NCI-H82 (cell line): ENCODE results near the gene GEMIN8.

Source experiments
- DNase-seq: peaks from one replicate; lab custom pipeline; 2025; lab: John Stamatoyannopoulos, UW

GEMIN8 gene

GRCh38 chrX:14029425-14030173 lies at the start of gene GEMIN8:
Gene GEMIN8 (minus strand): TSS chrX:14029892. CDS start chrX:14021478, 8,414 bp downstream.
- DNase-seq, result peak; percentile 97

- DNase-seq, result no peak
Observed at GRCh38 chrX:14076639-14077038, 46.9 kb upstream of the GEMIN8 start.

DNA sequence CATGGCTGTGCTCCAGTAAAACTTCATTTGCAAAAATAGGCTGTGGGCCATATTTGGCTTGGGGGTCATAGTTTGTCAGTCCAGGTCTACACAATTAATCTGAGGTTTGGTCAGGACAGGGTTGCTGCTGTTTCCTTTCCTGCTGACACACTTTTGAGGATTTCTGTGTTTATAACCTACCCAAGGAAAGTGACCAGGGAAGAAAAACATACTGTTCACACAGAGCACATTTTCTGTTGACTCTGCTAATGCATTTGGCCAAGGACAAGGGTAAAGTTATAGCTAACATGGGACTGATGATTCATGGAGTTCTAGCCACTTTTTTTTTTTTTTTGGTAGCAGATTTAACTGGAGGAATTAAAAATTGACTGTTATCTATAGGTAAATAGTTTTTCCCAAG lies 43.9 kb upstream of the GEMIN8 start:
- DNase-seq, result no peak

DNA sequence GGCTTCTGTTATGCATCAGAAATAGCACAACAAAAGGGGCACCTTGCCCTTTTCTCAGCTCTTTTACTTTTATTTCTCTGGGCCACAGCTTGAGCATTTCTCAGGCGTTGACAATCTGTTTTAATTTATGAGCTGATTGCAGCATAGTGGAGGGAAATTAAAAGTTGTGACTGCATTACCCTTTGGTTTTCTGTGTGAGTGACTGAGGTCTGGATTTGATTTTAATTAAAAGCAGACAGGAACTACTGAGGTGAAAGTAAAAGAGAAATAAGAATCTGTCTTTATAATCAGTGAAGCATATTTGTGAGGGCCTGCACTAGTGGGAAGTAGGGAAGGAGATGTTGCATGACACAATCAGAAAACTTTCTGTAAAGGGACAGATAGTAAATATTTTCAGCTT lies 43.4 kb upstream of the GEMIN8 start:
- no peak for DNase-seq

DNA sequence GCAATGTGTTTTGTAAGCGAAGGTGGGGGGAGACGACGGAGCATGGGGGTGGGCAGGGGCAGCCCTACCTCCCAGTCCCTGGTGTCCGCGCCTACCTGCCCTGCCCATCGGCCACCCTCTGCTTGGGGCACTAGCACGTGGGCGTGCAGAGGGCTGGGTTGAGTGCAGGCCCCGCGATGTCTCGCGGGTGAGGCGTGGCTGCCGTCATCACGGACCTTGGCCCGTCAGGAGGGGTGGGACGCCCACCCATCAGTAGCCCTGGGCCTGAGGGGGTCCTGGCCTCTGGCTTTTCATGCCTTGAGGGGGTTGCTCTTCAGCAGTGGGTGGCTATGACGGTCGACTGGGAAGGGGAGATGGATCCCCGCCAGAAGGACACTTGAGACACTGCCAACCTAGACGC lies 36.1 kb upstream of the GEMIN8 start:
- no peak for DNase-seq

- DNase-seq, result no peak
Observed at GRCh38 chrX:14064626-14065432, 35.1 kb upstream of the GEMIN8 start.

DNA sequence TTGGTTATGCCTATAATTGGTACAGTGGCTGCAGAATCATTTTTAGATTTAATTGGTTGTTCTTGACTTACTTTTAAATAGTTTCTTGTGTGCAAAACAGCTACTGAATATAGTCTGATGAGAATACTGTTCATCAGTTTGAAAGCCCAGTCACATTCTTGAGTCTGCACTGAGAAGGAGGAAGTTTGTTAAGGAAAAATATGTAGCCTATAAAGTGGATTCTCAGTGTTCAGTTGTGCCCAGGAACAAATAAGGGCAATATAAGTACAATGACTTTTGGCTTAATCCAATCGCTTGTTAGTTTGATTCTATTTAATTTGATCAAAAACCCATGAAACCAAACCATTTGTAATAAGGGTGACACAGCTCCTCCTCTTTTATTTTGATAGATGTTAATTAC lies 32.8 kb upstream of the GEMIN8 start:
- no peak for DNase-seq

GRCh38 chrX:14056206-14056605 lies 26.5 kb upstream of the GEMIN8 start:
- no peak for DNase-seq

- peak; percentile 40 for DNase-seq
Observed at GRCh38 chrX:14051416-14051815, 21.7 kb upstream of the GEMIN8 start.

GRCh38 chrX:14050709-14051108 lies 21.0 kb upstream of the GEMIN8 start:
- DNase-seq, result no peak

DNA sequence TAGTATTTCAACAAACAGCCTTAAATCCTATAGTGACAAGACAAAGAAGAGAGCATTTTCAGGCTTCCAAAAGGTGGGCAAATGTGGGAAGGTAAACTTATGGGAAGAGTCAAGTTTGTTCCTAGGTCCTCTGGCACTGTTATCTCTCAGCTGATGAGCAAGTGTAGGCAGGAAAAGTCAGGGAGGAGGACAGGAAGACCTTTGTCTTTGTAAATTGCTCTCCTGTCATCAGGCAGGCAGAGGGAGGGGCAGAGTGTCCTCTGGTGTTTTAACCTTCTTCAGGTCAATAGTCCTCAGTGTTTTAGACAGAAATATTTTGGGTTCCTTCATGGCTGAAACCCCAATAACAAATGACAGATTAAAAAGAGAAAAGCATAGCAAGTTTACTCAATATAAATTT lies 13.5 kb upstream of the GEMIN8 start:
- DNase-seq, result no peak

DNA sequence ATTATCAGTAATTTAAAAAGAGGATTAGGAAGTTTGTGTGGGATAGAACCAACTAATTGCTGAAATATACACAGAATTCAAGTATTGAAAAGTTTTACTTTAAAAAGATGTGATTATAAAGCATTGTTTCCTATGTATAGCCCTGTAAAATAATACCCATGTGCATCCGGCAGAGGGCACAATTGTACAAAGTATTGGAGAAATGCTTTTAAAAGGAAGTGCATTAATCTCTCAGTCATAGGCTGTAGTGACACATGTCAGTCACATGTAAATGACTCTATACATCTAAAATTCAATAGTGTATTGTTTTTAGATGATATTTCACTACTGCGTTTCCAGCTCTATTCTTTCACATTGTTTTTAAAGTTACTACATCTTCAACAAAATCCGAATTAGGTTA lies 9.7 kb upstream of the GEMIN8 start:
- DNase-seq, result peak; percentile 74

DNA sequence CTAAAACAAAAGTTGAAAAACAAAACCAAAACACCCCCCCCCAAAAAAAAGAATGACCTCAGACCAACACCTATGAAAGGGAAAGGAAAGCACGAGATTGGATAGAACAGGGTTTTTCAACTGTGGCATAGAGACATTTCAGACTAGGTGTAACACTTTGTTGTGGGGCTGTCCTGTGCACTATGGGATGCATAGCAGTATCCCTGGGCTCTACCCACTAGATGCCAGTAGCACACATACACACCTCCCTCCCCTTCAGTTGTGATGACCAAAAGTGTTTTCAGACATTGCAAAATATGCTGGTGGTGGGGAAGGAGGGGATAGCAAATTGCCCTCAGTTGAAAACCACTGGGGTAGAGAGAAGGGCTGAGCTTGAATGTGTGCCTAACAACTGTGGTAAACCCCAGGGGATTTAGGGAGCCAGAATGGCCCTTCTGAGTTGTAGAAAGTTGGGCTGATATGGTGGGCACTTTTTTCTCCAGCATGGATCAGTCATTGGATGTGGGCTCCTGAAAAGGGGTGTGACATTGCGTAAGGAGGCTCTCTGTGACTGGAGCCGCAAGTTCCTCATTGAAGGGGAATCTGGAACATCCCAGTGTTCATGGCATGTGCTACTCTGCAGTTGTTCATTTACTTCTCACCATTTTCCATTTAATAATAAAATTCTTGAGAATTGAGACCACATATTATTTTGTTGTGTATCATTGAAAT lies 8.8 kb upstream of the GEMIN8 start:
- no peak for DNase-seq

GRCh38 chrX:14032406-14032805 lies 2.7 kb upstream of the GEMIN8 start:
- peak; percentile 78 for DNase-seq

GRCh38 chrX:14030174-14030530 lies 460 bp upstream of the GEMIN8 start:
- DNase-seq, result peak; percentile 26

DNA sequence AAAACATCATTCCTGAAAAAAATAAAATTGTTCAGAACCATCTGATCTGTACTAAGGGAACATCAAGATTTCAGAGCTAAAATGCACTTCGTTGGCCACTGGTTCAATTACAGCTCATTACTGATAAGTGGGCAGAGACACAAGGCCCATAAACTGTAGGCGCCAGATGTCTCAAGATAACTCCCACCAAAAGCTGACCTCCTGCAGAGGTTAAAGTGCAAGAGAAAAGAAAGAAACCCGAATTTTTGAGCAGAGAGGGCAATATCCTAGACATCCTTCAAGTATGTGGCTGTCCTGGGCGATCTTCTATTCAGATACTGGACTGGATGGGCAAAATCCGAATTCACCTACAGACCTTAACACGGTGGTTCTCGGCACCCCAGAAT lies 660 bp downstream of the GEMIN8 start:
- peak; percentile 78 for DNase-seq

- no peak for DNase-seq
Observed at GRCh38 chrX:14028473-14028872, 1.2 kb downstream of the GEMIN8 start.

DNA sequence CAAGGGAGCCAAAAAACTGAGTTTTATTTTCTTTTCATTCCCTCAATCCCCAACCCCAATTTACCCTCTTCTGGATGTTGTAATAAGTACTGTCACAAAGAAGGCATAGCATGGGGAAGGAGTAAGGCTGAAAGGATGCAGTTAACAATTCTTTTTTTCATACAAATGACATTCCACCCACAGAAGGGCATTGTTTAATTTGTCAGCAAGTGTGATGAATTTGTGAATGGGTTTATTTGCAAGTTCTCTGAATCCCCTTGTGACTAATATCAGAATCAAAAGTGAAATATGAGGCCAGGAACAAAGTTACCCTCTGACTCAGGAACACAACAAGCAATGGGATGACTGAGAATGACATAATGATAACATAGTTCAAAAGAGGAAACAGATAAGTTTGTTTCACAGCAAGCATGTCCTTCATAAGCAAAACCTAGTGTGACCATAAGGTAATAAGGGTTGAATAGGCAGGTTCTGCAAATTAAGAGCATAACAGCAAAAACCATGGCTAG lies 2.1 kb downstream of the GEMIN8 start:
- DNase-seq, result no peak

GRCh38 chrX:14027036-14027435 lies 2.7 kb downstream of the GEMIN8 start:
- DNase-seq, result no peak

DNA sequence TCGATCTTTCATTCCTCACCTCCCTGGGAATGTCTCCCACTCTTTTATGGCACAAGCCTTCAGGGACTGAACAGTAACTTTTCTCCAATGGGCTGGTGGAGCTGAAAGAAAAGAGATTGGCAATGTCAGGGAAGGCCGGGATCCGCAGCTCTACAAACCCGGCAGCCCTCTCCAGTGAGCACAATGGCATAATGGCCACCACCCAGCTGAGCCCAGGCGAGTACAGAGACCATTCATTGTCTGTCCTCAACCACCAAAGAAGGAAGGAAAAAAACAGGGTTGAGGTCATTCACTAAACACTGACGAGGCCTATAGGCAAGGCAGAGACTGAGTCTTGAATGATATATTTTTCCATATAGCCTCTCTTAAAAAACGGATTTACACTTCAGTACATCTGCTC lies 3.6 kb downstream of the GEMIN8 start:
- no peak for DNase-seq

DNA sequence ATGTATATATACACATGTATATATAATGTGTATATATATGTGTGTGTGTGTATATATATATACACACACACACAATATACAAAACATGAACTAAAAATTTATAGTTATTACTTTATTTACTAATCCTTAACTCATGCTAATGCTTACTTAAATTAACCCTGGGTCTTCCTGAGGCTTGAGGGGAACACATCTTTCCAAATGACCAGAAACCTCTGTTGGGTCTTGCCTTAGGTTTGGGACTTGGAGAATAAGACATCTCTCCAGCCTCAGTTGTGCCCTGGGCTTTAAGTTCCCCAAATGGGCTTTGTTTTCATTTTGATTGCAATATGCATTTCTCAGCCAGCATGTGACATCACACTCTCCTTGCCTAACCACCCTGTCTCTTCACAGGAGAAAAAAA lies 7.7 kb downstream of the GEMIN8 start:
- no peak for DNase-seq

DNA sequence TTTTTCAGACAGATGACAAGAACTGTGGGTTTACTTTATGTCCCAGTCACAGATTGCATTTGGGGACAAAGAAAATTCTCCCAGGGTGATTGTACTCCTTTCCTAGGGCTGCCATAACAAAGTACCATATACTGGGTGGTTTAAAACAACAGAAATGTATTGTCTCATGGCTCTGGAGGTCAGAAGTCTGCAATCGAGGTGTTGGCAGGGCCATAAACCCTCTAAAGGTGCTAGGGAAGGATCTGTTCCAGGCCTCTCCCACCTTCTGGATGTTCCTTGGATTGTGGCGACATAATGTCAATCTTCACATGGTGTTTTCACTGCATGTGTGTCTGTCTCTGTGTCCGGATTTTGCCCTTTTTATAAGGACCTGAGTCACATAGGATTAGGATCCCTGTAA lies 12.3 kb downstream of the GEMIN8 start:
- no peak for DNase-seq

- DNase-seq, result no peak
Observed at GRCh38 chrX:14015941-14016340, 13.8 kb downstream of the GEMIN8 start.
